Prostate gland (tissue), 2 donors: Measurements from ENCODE around the gene DRC7. TPM values are rescaled to one million over a fixed set of nuclear protein-coding genes. Genes with fewer than 3 reads are reported as not detected.

ENCODE experiments used
- DNase-seq: peaks from one replicate; pipeline ENCODE4 v3.0.0-alpha.2; 2019; ENCODE audit warnings: low spot score
- H3K27ac ChIP-seq, 2 donors: fragments of 200-600 bp; sonication (generic); 2 replicates each; pipeline ENCODE4 v1.5.1; 2017 to 2019
- H3K27me3 ChIP-seq: fragments of 200-600 bp; sonication (generic); replicated peaks from 2 replicates; pipeline ENCODE4 v1.5.1; 2019; ENCODE audit not compliant: insufficient read depth
- H3K36me3 ChIP-seq, 2 donors: fragments of 200-600 bp; sonication (generic); 1 replicate in 1 of 2; 2 replicates in 1 of 2; pipeline versions ENCODE4 v1.5.1 to v1.8.1; 2017 to 2019
- H3K4me1 ChIP-seq: fragments of 200-600 bp; sonication (generic); replicated peaks from 2 replicates; pipeline ENCODE4 v1.5.1; 2019
- H3K4me3 ChIP-seq, 2 donors: fragments of 200-600 bp; sonication (generic); 2 replicates each; pipeline ENCODE4 v1.5.1; 2017 to 2019
- H3K9me3 ChIP-seq: fragments of 200-600 bp; sonication (generic); 2 replicates; pipeline ENCODE4 v1.5.1; 2017
- POLR2A ChIP-seq: fragments of 450-650 bp; IDR thresholded peaks from one replicate; pipeline ENCODE4 v1.6.1; 2016; ENCODE audit warnings: antibody characterized with exemption, mild to moderate bottlenecking
- POLR2AphosphoS5 ChIP-seq: sonication (generic); formaldehyde crosslinking; IDR thresholded peaks from one replicate; pipeline ENCODE4 v1.6.1; 2017; ENCODE audit warnings: antibody characterized with exemption
- WGBS: methylation state at CpG from one replicate; pipeline ENCODE4 v1.1.5; 2018; 5-methylcytosine and 5-hydroxymethylcytosine counted together
- intact Hi-C: fragments of 100-400 bp; cut with DNase I; formaldehyde crosslinking; loops from one replicate; pipeline ENCODE4 v1.14.2; 2022
- total RNA-seq, 2 donors: library from RNA; depleted of rRNA; stranded (reverse); fragments of >200 nt; gene quantifications; one replicate each; pipeline ENCODE4 v1.1.0, GENCODE V29; 2016
- TF ChIP-seq, protein P1 (sequence below), 4 experiments: fragments of 200-600 bp in 2 of 4; fragments of 450-650 bp in 2 of 4; sonication (generic) in 2 of 4; IDR thresholded peaks; 1 replicate in 3 of 4; 2 replicates in 1 of 4; pipeline ENCODE4 v1.5.1; 2016 to 2019; ENCODE audit warnings: antibody characterized with exemption in 4 of 4, mild to moderate bottlenecking in 2 of 4, moderate library complexity in 2 of 4

Gene DRC7
- total RNA-seq, 2 donors from 2014 or later = 5.5 TPM; not detected in 1

DNA sequence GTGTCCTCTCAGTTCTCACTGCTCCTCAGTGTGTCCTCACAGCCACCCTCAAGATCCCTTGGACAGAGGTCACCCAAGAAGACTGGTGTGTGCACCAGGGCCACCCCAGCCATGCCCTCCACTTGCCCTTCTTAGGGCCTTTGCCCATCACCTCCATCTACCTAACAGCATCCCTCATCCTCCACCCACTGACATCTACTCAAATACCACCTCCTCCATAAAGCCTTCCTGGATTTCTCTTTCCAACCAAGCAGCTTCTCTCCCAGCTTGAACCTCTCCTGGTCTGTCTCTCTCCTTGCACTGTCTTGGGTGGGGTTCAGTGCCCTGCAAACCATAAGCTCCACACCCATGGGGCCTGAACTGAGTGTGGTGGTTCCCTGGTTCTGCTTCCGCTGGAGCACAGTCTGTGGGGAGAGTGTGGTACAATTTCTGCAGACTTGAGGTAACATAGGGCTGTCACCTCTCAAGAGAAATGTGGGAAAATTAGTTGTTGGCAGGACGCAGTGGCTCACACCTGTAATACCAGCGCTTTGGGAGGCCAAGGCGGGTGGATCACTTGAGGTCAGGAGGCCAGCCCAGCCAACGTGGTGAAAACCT, 55.3 kb downstream of the DRC7 start:
- DNase-seq = no peak
- Histone ChIP-seq H3K9me3 (no peaks in the 10 kb centered on the region), H3K27ac (no peak overlapping the region), H3K4me3 (no peak overlapping the region), H3K27me3 (no peaks in the 10 kb centered on the region), H3K4me1 (no peaks in the 10 kb centered on the region), H3K36me3 (no peaks in the 10 kb centered on the region)
- WGBS = 88% methylated on average over 5 of the region's 5 CpGs
- intact Hi-C loops = loop anchor here (10.0 kb wide), 1 partner anchor 165 kb away; no protein-coding TSS in a partner anchor
- TF ChIP-seq POLR2A = no peak
- TF ChIP-seq, protein P1, sequence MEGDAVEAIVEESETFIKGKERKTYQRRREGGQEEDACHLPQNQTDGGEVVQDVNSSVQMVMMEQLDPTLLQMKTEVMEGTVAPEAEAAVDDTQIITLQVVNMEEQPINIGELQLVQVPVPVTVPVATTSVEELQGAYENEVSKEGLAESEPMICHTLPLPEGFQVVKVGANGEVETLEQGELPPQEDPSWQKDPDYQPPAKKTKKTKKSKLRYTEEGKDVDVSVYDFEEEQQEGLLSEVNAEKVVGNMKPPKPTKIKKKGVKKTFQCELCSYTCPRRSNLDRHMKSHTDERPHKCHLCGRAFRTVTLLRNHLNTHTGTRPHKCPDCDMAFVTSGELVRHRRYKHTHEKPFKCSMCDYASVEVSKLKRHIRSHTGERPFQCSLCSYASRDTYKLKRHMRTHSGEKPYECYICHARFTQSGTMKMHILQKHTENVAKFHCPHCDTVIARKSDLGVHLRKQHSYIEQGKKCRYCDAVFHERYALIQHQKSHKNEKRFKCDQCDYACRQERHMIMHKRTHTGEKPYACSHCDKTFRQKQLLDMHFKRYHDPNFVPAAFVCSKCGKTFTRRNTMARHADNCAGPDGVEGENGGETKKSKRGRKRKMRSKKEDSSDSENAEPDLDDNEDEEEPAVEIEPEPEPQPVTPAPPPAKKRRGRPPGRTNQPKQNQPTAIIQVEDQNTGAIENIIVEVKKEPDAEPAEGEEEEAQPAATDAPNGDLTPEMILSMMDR (IDR thresholded peaks at IDR 0.05) = no peak
- TF ChIP-seq POLR2AphosphoS5 = no peak

DNA sequence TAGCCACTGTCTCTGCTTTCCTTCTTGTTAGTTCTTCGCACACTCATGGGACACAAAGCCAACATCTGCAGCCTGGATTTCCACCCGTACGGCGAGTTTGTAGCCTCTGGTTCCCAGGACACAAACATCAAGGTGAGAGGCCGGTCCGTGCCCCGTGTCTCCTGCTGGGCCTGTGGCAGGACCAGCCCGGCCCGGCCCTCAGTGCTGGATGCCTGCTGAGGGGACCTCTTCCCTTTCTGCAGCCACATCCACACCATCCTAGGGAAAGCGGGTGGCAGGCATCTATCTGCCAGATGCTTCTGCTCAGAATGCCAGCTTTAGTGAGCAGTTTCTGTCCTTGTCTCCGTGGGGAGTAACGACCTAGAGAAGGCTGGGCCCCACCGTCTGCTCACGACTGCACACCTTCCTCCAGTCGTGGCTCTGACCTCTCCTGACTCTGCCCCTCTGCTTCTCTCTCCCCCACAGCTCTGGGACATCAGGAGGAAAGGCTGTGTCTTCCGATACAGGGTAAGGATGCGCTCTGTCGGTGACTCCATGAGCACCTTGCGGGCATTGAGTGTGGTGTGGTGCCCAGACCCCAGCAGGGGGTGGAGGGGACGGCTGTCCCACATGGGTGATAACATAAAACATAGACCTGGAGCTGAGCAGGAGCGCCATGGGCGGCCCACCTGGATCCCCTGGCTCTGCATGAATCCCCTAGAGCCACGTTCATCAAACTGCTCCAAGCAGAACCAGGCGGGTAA, 56.4 kb downstream of the DRC7 start:
- intact Hi-C loops = loop anchor here (10.0 kb wide), 1 partner anchor 166 kb away; no protein-coding TSS in a partner anchor
- Histone ChIP-seq H3K9me3 (no peaks in the 10 kb centered on the region), H3K4me3 (no peak overlapping the region), H3K36me3 (no peaks in the 10 kb centered on the region), H3K27me3 (no peaks in the 10 kb centered on the region), H3K4me1 (no peaks in the 10 kb centered on the region), H3K27ac (no peak overlapping the region)
- DNase-seq = no peak
- TF ChIP-seq, protein P1 (IDR thresholded peaks at IDR 0.05) = no peak
- TF ChIP-seq POLR2AphosphoS5 (no peak), POLR2A (no peak)
- 92% methylated on average over 23 of the region's 24 CpGs for WGBS

DNA sequence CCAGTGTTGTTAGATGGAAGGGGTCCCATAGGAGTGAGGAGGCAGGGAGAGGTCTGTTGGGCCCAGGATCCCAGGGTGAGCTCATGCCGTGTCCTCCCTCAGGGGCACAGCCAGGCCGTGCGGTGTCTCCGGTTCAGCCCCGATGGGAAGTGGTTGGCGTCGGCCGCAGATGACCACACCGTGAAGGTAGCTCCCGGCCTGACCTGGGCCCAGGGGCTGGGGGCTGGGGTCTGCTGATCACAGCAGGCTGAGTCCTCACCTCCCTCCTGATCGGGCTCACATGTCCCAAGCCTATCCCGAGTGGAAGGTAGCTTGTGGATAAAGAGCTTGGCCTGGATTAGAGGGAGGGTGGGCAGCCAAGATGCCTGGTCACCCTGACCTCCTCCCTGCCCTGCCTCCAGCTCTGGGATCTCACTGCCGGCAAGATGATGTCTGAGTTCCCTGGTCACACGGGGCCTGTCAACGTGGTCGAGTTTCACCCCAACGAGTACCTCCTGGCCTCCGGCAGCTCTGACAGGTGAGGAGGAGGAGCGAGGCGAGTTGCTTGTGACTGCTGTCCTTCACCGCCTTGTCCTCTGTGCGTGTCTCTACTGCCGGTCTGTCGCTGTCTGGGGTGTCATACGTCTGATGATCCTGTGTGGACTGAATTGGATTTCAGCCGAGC, 57.1 kb downstream of the DRC7 start:
- TF ChIP-seq, protein P1 (IDR thresholded peaks at IDR 0.05) = no peak
- TF ChIP-seq POLR2A (no peak), POLR2AphosphoS5 (no peak)
- Histone ChIP-seq H3K27ac (no peak overlapping the region), H3K9me3 (no peaks in the 10 kb centered on the region), H3K4me3 (no peak overlapping the region), H3K36me3 (no peaks in the 10 kb centered on the region), H3K4me1 (no peaks in the 10 kb centered on the region), H3K27me3 (no peaks in the 10 kb centered on the region)
- 89% methylated on average over 26 of the region's 26 CpGs for WGBS
- intact Hi-C loops = loop anchor here (10.0 kb wide), 1 partner anchor 167 kb away; no protein-coding TSS in a partner anchor
- DNase-seq = no peak

DNA sequence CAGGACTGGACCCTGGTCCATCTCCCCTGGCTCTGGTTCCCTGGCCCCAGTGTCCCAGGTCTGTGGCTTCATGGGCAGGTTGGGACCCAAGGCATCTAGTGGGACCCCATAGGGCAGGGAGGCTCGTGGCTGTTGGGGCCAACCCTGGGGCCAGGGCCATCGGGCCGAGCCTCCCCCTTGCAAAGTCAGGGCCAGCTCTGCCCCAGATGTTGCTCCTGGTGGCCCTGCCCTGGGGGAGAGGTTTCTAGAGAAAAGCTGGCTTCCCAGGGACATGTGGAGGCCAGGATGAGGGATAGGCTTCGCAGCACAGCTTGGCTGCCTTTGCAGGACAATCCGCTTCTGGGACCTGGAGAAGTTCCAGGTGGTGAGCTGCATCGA, 57.6 kb downstream of the DRC7 start:
- H3K36me3 ChIP-seq = no peaks in the 10 kb centered on the region
- no peaks in the 10 kb centered on the region for H3K9me3 ChIP-seq
- DNase-seq = no peak
- H3K4me1 ChIP-seq = no peaks in the 10 kb centered on the region
- no peak overlapping the region for H3K27ac ChIP-seq
- 55% methylated on average over 5 of the region's 6 CpGs for WGBS
- TF ChIP-seq POLR2A = no peak
- TF ChIP-seq POLR2AphosphoS5 = no peak
- TF ChIP-seq, protein P1 (IDR thresholded peaks at IDR 0.05) = no peak
- H3K4me3 ChIP-seq = no peak overlapping the region
- intact Hi-C loops = loop anchor here (10.0 kb wide), 1 partner anchor 167 kb away; no protein-coding TSS in a partner anchor
- no peaks in the 10 kb centered on the region for H3K27me3 ChIP-seq
